ENCODE data around the gene MTAP. TPM values are rescaled to one million over a fixed set of nuclear protein-coding genes. Genes with fewer than 3 reads are reported as not detected.

MTAP gene
- total RNA-seq, 1 experiment from 2014 or later: 102 TPM

DNA sequence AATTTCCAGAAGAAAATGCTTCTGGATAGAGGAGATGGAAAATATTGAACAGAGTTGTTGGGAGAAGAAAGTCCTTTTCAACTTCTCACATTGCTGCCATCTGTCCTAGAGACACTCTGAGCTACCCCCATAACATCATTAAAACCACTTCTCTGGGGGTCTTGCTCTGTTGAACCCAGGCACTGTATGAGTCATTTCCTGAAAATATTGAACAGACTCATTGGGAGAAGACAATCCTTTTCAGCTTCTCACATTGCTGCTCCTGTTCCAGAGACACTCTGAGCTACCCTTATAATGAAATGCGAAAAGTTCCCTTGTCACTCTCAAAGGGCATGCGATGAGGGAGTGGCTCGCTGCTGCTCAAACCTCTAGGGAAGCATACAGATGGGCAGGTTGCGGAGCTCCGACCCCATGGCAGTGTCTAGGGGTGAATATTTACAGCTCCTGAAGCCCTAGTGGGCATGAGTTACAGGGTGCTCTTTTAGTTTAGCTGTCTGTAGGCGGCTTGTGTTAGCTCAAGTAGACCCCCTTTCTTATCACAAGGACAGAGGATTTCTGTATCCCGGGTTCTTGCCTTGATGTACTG lies 101.0 kb downstream of the MTAP start:
- Histone ChIP-seq H2BK20ac (ENCODE audit: low read depth, low read length, poor library complexity, severe bottlenecking) (no peak overlapping the region), H3K23me2 (ENCODE audit: insufficient read length, low read depth, low read length, poor library complexity, severe bottlenecking) (no peaks in the 10 kb centered on the region), H3K79me2 (ENCODE audit: insufficient read depth, low read length) (no peaks in the 10 kb centered on the region), H3K18ac (ENCODE audit: insufficient read length, low read depth, low read length) (no peak overlapping the region), H3K23ac (ENCODE audit: insufficient read length, low read depth, low read length) (no peak overlapping the region), H2BK15ac (ENCODE audit: low read depth, low read length) (no peak overlapping the region), H3K9me3 (ENCODE audit: control insufficient read depth, low read depth, low read length) (no peaks in the 10 kb centered on the region), H3K56ac (ENCODE audit: insufficient read length, low read depth, low read length) (no peak overlapping the region), H3K14ac (ENCODE audit: insufficient read depth, low read length) (no peak overlapping the region), H3K27me3 (ENCODE audit: insufficient read depth, low read length) (no peaks in the 10 kb centered on the region), H4K5ac (ENCODE audit: insufficient read length, low read depth, low read length) (no peak overlapping the region), H3K4me2 (ENCODE audit: insufficient read depth, insufficient read length, low read length) (no peak overlapping the region), H2BK12ac (ENCODE audit: insufficient read length, low read depth, low read length) (no peak overlapping the region), H3K4ac (ENCODE audit: low read depth, low read length) (no peak overlapping the region), H2BK5ac (ENCODE audit: insufficient read length, low read length) (no peak overlapping the region), H3K9ac (ENCODE audit: extremely low read depth, insufficient read length, low read length) (no peak overlapping the region), H2AK5ac (ENCODE audit: insufficient read length, low read length) (no peak overlapping the region), H4K91ac (ENCODE audit: insufficient read length, low read depth, low read length) (no peak overlapping the region), H3T11ph (ENCODE audit: low read length) (no peak overlapping the region), H2AFZ (ENCODE audit: low read length) (no peak overlapping the region), H3K4me1 (ENCODE audit: insufficient read depth, low read length) (no peaks in the 10 kb centered on the region), H2BK120ac (ENCODE audit: low read depth, low read length, poor library complexity, severe bottlenecking) (no peak overlapping the region), H3K79me1 (ENCODE audit: insufficient read depth, low read depth, low read length, poor library complexity, severe bottlenecking) (no peaks in the 10 kb centered on the region), H4K8ac (replicated peaks; ENCODE audit: insufficient read length, low read depth, low read length) (no peak overlapping the region), H3K27ac (ENCODE audit: insufficient read length, low read depth, low read length) (no peak overlapping the region), H4K20me1 (ENCODE audit: control insufficient read depth, insufficient read depth, insufficient read length) (no peaks in the 10 kb centered on the region)
- Mint-ChIP-seq H3K27ac (no peak overlapping the region), H3K4me3 (no peak overlapping the region), H3K36me3 (ENCODE audit: insufficient read depth in 1 of 3, low read depth in 3 of 3) (peaks cover 9 to 16% (median 13%) of the 10 kb centered on the region in 3 experiments; a peak in 5 of 7 replicates), H3K27me3 (ENCODE audit: low read depth) (no peaks in the 10 kb centered on the region), H3K4me1 (no peaks in the 10 kb centered on the region), H3K9me3 (peaks cover 21 to 26% of the 10 kb centered on the region in 2 experiments; a peak in 4 of 5 replicates)
- WGBS (ENCODE audit: extremely low coverage, insufficient read length, low lambda C conversion rate): no CpG with 5 or more reads among the region's 7 CpGs
- DNase-seq: no peak
- TF ChIP-seq, protein P1, sequence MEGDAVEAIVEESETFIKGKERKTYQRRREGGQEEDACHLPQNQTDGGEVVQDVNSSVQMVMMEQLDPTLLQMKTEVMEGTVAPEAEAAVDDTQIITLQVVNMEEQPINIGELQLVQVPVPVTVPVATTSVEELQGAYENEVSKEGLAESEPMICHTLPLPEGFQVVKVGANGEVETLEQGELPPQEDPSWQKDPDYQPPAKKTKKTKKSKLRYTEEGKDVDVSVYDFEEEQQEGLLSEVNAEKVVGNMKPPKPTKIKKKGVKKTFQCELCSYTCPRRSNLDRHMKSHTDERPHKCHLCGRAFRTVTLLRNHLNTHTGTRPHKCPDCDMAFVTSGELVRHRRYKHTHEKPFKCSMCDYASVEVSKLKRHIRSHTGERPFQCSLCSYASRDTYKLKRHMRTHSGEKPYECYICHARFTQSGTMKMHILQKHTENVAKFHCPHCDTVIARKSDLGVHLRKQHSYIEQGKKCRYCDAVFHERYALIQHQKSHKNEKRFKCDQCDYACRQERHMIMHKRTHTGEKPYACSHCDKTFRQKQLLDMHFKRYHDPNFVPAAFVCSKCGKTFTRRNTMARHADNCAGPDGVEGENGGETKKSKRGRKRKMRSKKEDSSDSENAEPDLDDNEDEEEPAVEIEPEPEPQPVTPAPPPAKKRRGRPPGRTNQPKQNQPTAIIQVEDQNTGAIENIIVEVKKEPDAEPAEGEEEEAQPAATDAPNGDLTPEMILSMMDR (conservative IDR thresholded peaks at IDR 0.05): no peak

All from H9 (cell line).